NOMO-1 treated with dmso at 0.1 percent for 144 hours (cell line): ENCODE results near the gene CNTNAP2.

ENCODE experiments used
- DNase-seq: peaks from one replicate; lab custom pipeline; 2025; ENCODE audit not compliant: unreplicated experiment; lab: John Stamatoyannopoulos, UW

The CNTNAP2 gene

GRCh38 chr7:146661435-146661834 is 544.8 kb downstream of the CNTNAP2 start:
- DNase-seq: no peak

- no peak for DNase-seq
Observed at GRCh38 chr7:146661929-146662328, 545.3 kb downstream of the CNTNAP2 start.

GRCh38 chr7:146665023-146665422 is 548.4 kb downstream of the CNTNAP2 start:
- no peak for DNase-seq

GRCh38 chr7:146670532-146670931 is 553.9 kb downstream of the CNTNAP2 start:
- DNase-seq: no peak

GRCh38 chr7:146681487-146681886 is 564.9 kb downstream of the CNTNAP2 start:
- no peak for DNase-seq

- no peak for DNase-seq
Observed at GRCh38 chr7:146683439-146683838, 566.8 kb downstream of the CNTNAP2 start.

GRCh38 chr7:146690987-146691386 is 574.4 kb downstream of the CNTNAP2 start:
- DNase-seq: no peak

GRCh38 chr7:146698995-146699610 is 582.5 kb downstream of the CNTNAP2 start:
- DNase-seq: no peak

- DNase-seq: no peak
Observed at GRCh38 chr7:146700015-146700560, 583.5 kb downstream of the CNTNAP2 start.

- DNase-seq: no peak
Observed at GRCh38 chr7:146701166-146701565, 584.6 kb downstream of the CNTNAP2 start.

GRCh38 chr7:146702898-146703297 is 586.3 kb downstream of the CNTNAP2 start:
- no peak for DNase-seq

GRCh38 chr7:146709451-146710027 is 592.9 kb downstream of the CNTNAP2 start:
- DNase-seq: peak; percentile 7

- DNase-seq: no peak
Observed at GRCh38 chr7:146713205-146713604, 596.6 kb downstream of the CNTNAP2 start.

- DNase-seq: no peak
Observed at GRCh38 chr7:146713934-146714333, 597.3 kb downstream of the CNTNAP2 start.

- no peak for DNase-seq
Observed at GRCh38 chr7:146720195-146720594, 603.6 kb downstream of the CNTNAP2 start.

- DNase-seq: no peak
Observed at GRCh38 chr7:146722986-146723385, 606.4 kb downstream of the CNTNAP2 start.

GRCh38 chr7:146725520-146725919 is 608.9 kb downstream of the CNTNAP2 start:
- DNase-seq: no peak

GRCh38 chr7:146728141-146728540 is 611.5 kb downstream of the CNTNAP2 start:
- no peak for DNase-seq

- no peak for DNase-seq
Observed at GRCh38 chr7:146728611-146729010, 612.0 kb downstream of the CNTNAP2 start.

- no peak for DNase-seq
Observed at GRCh38 chr7:146731185-146731584, 614.6 kb downstream of the CNTNAP2 start.

- no peak for DNase-seq
Observed at GRCh38 chr7:146735992-146736391, 619.4 kb downstream of the CNTNAP2 start.

GRCh38 chr7:146736446-146737190 is 620.0 kb downstream of the CNTNAP2 start:
- DNase-seq: no peak
